ENCODE measurements around the gene MC4R.
"Not testable (repeated sequence)": the region's sequence is repeated elsewhere in the genome, so short reads cannot be mapped to it uniquely, and the experiment has no call there.

- not testable (repeated sequence) for TF ChIP-seq POLR2AphosphoS5 (IDR thresholded peaks at IDR 0.05; ENCODE audit: borderline replicate concordance, low read depth, low read length); EZH2 (IDR thresholded peaks at IDR 0.05)
Observed at GRCh38 chr18:60422306-60422705, 49.7 kb upstream of the MC4R start.
